Measurements from ENCODE around the gene APCDD1L.

GRCh38 chr20:58557733-58558342 lies 42.6 kb upstream of the APCDD1L start:
- no peak for TF ChIP-seq EZH2 (IDR thresholded peaks at IDR 0.05; ENCODE audit: low read depth, low read length, severe bottlenecking)
- TF ChIP-seq KDM5A (IDR thresholded peaks at IDR 0.05; ENCODE audit: low read length), result no peak
- TF ChIP-seq BCL11A (IDR thresholded peaks at IDR 0.05; ENCODE audit: low read depth in 2 of 2, low read length in 2 of 2), result no peak
- TF ChIP-seq ZNF274 (IDR thresholded peaks at IDR 0.05; ENCODE audit: borderline replicate concordance, extremely low read depth, low read length), result no peak
- no peak for TF ChIP-seq SIN3A (conservative IDR thresholded peaks at IDR 0.05 in 1 of 2, IDR thresholded peaks at IDR 0.05 in 1 of 2; ENCODE audit: low read depth in 1 of 2, low read length in 2 of 2)
- TF ChIP-seq MAX (IDR thresholded peaks at IDR 0.05), result no peak
